HepG2 (cell line): ENCODE measurements around the gene SLC31A2. TPM values are rescaled to one million over a fixed set of nuclear protein-coding genes. Genes with fewer than 3 reads are reported as not detected.

Experiments
- BATF2 ChIP-seq: sonication (generic); formaldehyde crosslinking; IDR thresholded peaks from 2 replicates; pipeline ENCODE4 v1.8.0; 2022; ENCODE audit warnings: mild to moderate bottlenecking, missing genetic modification reagents, moderate library complexity
- FOXK2 ChIP-seq: fragments of 450-650 bp; IDR thresholded peaks from 2 replicates; pipeline ENCODE4 v1.6.1; 2016
- FOXM1 ChIP-seq: sonication (generic); formaldehyde crosslinking; IDR thresholded peaks from 2 replicates; pipeline ENCODE4 v1.5.0; 2020; ENCODE audit warnings: missing genetic modification reagents
- GPN1 ChIP-seq: sonication (generic); formaldehyde crosslinking; IDR thresholded peaks from 2 replicates; pipeline ENCODE4 v1.5.1; 2020; ENCODE audit warnings: missing genetic modification reagents, borderline replicate concordance
- HNF1A ChIP-seq, 2 experiments: sonication (generic) in 1 of 2; formaldehyde crosslinking in 1 of 2; IDR thresholded peaks; 2 replicates each; pipeline versions ENCODE4 v1.4.0 to v1.6.1; 2016 to 2020; ENCODE audit warnings: borderline replicate concordance in 1 of 2, low read depth in 1 of 2, mild to moderate bottlenecking in 1 of 2, missing genetic modification reagents in 1 of 2
- MXI1 ChIP-seq: IDR thresholded peaks from 3 replicates; pipeline ENCODE4 v1.6.1; 2012; ENCODE audit warnings: low read depth, low read length, inconsistent platforms, borderline replicate concordance
- MZF1 ChIP-seq: sonication (generic); formaldehyde crosslinking; IDR thresholded peaks from 2 replicates; pipeline ENCODE4 v1.8.1; 2023; ENCODE audit warnings: mild to moderate bottlenecking, missing genetic modification reagents, borderline replicate concordance
- NCOR1 ChIP-seq: fragments of 200-600 bp; sonication (generic); IDR thresholded peaks from 2 replicates; pipeline ENCODE4 v1.7.0; 2017; ENCODE audit warnings: antibody characterized with exemption, low read length, borderline replicate concordance
- PHB2 ChIP-seq: fragments of 450-650 bp; IDR thresholded peaks from 2 replicates; pipeline ENCODE4 v1.6.1; 2018; ENCODE audit not compliant: partially characterized antibody
- TGIF2 ChIP-seq: IDR thresholded peaks from 2 replicates; pipeline ENCODE4 v1.6.1; 2016; ENCODE audit warnings: control low read depth, missing compliant biosample characterization
- TRAFD1 ChIP-seq: sonication (generic); formaldehyde crosslinking; IDR thresholded peaks from 2 replicates; pipeline ENCODE4 v1.5.1; 2020; ENCODE audit warnings: missing genetic modification reagents, mild to moderate bottlenecking, borderline replicate concordance
- UBTF ChIP-seq: sonication (generic); formaldehyde crosslinking; IDR thresholded peaks from 2 replicates; pipeline ENCODE4 v1.4.0; 2020; ENCODE audit warnings: mild to moderate bottlenecking, missing genetic modification reagents
- ZNF136 ChIP-seq: sonication (generic); formaldehyde crosslinking; IDR thresholded peaks from 2 replicates; pipeline ENCODE4 v1.8.1; 2022; ENCODE audit warnings: low read depth, mild to moderate bottlenecking, moderate library complexity, missing genetic modification reagents
- ZNF263 ChIP-seq: sonication (generic); formaldehyde crosslinking; IDR thresholded peaks from 2 replicates; pipeline ENCODE4 v1.4.0; 2020; ENCODE audit warnings: missing genetic modification reagents
- ZNF614 ChIP-seq: IDR thresholded peaks from 2 replicates; pipeline ENCODE4 v1.6.1; 2018; ENCODE audit warnings: missing biosample characterization, missing genetic modification reagents, inconsistent platforms, borderline replicate concordance
- ZNF83 ChIP-seq: sonication (generic); formaldehyde crosslinking; IDR thresholded peaks from 2 replicates; pipeline ENCODE4 v1.4.0; 2020; ENCODE audit warnings: missing genetic modification reagents, mild to moderate bottlenecking, borderline replicate concordance
- polyA plus RNA-seq, 8 experiments: library from polyadenylated mRNA; depleted of rRNA in 3 of 8; stranded (reverse) in 7 of 8; unstranded in 1 of 8; fragments of >200 nt; fragmentation: Illumina TruSeq in 4 of 8; extraction: Trizol in 4 of 8; gene quantifications; 2 replicates each; pipeline versions ENCODE4 v1.2.1 to v1.2.3, GENCODE V29; 2011 to 2016; ENCODE audit warnings: low read depth in 4 of 8, missing spikeins in 1 of 8, mixed read lengths in 1 of 8; ENCODE audit not compliant: insufficient read depth in 1 of 8
- total RNA-seq, 5 experiments: library from RNA; depleted of rRNA; stranded (reverse); fragments of >200 nt; fragmentation: Illumina TruSeq; extraction: Trizol; gene quantifications; 2 replicates each; pipeline ENCODE4 v1.2.3, GENCODE V29; 2016; ENCODE audit warnings: low read depth in 1 of 5

The SLC31A2 gene
- total and polyA plus RNA-seq, 2 of the 13 experiments (the other 11 are each of a cell fraction or from before 2014, with no cell fraction given), result 9.3 to 10.2 TPM

GRCh38 chr9:113150670-113151611 lies at the start of gene SLC31A2 (continued):
- TF ChIP-seq HNF1A (IDR thresholded peaks at IDR 0.05; ENCODE audit: low read depth) (no peak), HNF1A (CRISPR knock-in tag; IDR thresholded peaks at IDR 0.05; ENCODE audit: borderline replicate concordance) (peak; percentile 43; the same call in 1 of the 2 replicates), FOXK2 (no peak), NCOR1 (no peak), ZNF614 (no peak), PHB2 (no peak), MXI1 (peak; percentile 64; the same call in 1 of the 3 replicates), FOXM1 (CRISPR knock-in tag) (no peak), ZNF83 (CRISPR knock-in tag) (peak; percentile 73; the same call in 1 of the 2 replicates), TGIF2 (CRISPR knock-in tag) (no peak), TRAFD1 (CRISPR knock-in tag) (no peak), ZNF136 (CRISPR knock-in tag) (no peak), BATF2 (CRISPR knock-in tag) (no peak), ZNF263 (CRISPR knock-in tag) (no peak), MZF1 (CRISPR knock-in tag) (no peak), GPN1 (CRISPR knock-in tag) (no peak), UBTF (CRISPR knock-in tag) (peak; percentile 80)
